Measurements from ENCODE around the gene CAPN15.

The CAPN15 gene

DNA sequence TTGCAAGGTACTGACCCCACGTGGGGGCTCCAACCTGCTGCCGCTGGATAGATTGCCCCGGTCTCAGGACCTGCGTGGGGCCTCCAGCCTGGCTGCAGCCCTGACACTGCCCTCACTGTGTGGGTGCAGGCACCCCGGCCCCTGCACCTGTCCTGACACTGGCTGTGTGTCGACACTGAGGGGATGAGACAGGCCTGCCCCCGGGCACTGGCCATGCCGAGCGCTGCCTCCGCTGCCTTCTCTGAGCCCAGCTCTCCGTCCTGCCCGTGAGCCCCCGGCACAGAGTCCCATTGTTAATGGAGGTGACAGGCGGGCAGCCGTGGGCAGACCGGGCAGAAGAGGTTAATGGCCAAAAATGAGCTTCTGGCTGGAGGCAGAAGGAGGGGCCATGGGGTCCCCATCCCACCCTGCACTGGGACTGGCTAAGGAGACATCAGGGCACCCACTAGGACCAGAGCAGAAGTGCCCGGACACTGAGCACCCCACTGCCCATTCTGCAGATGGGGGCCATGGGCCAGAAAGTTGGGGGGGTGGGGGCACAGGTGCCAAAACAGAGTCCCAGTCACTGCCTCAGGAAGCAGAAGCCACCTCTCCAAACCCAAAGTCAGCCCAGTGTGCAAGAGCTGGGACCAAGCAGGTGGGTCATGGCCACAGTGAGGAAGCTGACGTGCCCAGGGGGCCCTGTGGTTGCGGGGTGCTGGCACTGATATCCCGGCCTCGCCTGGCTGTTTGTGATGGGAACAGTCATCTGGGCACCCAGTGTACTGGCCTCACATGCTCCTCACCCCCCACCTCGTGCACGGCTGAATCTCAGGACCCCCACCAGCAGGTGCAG, 30.2 kb downstream of the CAPN15 start:
- Histone ChIP-seq H2AFZ (ENCODE audit: low read length) (no peak overlapping the region), H3F3A (ENCODE audit: low read depth) (no peaks in the 10 kb centered on the region), H3K79me2 (ENCODE audit: insufficient read depth, low read length) (no peaks in the 10 kb centered on the region), H3K4me3 (ENCODE audit: low read length, poor library complexity, severe bottlenecking) (no peak overlapping the region), H3K4me1 (ENCODE audit: insufficient read depth, low read length, poor library complexity, severe bottlenecking) (no peaks in the 10 kb centered on the region), H3K9ac (ENCODE audit: low read depth, low read length, poor library complexity, severe bottlenecking) (no peak overlapping the region), H4K20me1 (ENCODE audit: insufficient read depth, low read length, poor library complexity, severe bottlenecking) (no peaks in the 10 kb centered on the region), H3K4me2 (ENCODE audit: low read depth, low read length, poor library complexity, severe bottlenecking) (no peak overlapping the region), H3K36me3 (ENCODE audit: insufficient read depth, low read length) (no peaks in the 10 kb centered on the region), H3K9me3 (ENCODE audit: insufficient read depth, low read depth, low read length) (no peaks in the 10 kb centered on the region), H3K27me3 (ENCODE audit: insufficient read depth, low read length, poor library complexity, severe bottlenecking) (no peaks in the 10 kb centered on the region), H3K9me2 (replicated peaks; ENCODE audit: low read depth, low read length) (no peaks in the 10 kb centered on the region)
- TF ChIP-seq, protein P1, sequence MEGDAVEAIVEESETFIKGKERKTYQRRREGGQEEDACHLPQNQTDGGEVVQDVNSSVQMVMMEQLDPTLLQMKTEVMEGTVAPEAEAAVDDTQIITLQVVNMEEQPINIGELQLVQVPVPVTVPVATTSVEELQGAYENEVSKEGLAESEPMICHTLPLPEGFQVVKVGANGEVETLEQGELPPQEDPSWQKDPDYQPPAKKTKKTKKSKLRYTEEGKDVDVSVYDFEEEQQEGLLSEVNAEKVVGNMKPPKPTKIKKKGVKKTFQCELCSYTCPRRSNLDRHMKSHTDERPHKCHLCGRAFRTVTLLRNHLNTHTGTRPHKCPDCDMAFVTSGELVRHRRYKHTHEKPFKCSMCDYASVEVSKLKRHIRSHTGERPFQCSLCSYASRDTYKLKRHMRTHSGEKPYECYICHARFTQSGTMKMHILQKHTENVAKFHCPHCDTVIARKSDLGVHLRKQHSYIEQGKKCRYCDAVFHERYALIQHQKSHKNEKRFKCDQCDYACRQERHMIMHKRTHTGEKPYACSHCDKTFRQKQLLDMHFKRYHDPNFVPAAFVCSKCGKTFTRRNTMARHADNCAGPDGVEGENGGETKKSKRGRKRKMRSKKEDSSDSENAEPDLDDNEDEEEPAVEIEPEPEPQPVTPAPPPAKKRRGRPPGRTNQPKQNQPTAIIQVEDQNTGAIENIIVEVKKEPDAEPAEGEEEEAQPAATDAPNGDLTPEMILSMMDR (conservative IDR thresholded peaks at IDR 0.05; ENCODE audit: low read length): no peak
- no peak for TF ChIP-seq EZH2phosphoT487 (IDR thresholded peaks at IDR 0.05; ENCODE audit: borderline replicate concordance)

DNA sequence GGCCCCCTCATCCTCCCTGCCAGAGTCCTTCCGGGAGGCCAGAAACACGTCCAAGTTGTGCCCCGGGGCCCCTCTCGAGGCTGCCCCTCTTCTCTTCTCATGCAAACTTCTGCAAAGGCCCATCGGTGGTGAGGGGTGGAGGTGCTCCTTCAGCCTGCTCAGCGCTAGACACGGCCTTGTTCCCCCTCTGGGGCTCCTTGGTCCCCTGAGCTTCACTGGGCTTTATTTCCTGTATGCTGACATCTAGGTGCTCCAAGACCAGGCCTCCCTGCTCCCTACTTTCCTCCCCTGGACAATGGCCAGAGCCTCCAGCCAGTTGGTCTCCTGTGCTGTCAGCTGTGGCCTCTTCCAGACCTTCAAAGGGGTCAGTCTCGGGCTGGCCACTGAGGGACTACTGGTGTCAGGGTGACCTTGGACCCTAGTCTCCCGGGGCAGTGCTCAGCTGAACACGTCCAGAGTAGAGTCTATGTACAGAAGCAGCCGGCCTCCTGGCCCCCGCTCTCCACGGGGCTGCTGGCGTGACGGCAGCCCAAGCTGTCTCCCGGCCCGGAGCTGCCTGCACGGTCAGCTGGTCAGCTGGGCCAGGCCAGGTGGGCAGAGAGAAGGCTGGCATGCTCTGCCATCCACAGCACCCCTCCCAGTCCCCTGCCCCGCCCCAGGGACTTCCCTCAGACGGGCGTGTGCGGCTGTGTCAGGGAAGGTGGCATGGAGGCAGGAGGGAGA, 30.9 kb downstream of the CAPN15 start:
- Histone ChIP-seq H3K9ac (ENCODE audit: low read depth, low read length, poor library complexity, severe bottlenecking) (no peak overlapping the region), H3F3A (ENCODE audit: low read depth) (no peaks in the 10 kb centered on the region), H3K4me1 (ENCODE audit: insufficient read depth, low read length, poor library complexity, severe bottlenecking) (no peaks in the 10 kb centered on the region), H3K79me2 (ENCODE audit: insufficient read depth, low read length) (no peaks in the 10 kb centered on the region), H4K20me1 (ENCODE audit: insufficient read depth, low read length, poor library complexity, severe bottlenecking) (no peaks in the 10 kb centered on the region), H3K9me2 (replicated peaks; ENCODE audit: low read depth, low read length) (no peaks in the 10 kb centered on the region), H3K4me2 (ENCODE audit: low read depth, low read length, poor library complexity, severe bottlenecking) (no peak overlapping the region), H3K27me3 (ENCODE audit: insufficient read depth, low read length, poor library complexity, severe bottlenecking) (no peaks in the 10 kb centered on the region), H3K36me3 (ENCODE audit: insufficient read depth, low read length) (no peaks in the 10 kb centered on the region), H3K4me3 (ENCODE audit: low read length, poor library complexity, severe bottlenecking) (no peak overlapping the region), H3K9me3 (ENCODE audit: insufficient read depth, low read depth, low read length) (no peaks in the 10 kb centered on the region), H2AFZ (ENCODE audit: low read length) (no peak overlapping the region)
- no peak for TF ChIP-seq EZH2phosphoT487 (IDR thresholded peaks at IDR 0.05; ENCODE audit: borderline replicate concordance)
- TF ChIP-seq, protein P1 (conservative IDR thresholded peaks at IDR 0.05; ENCODE audit: low read length): no peak

GRCh38 chr16:559021-559380, 31.5 kb downstream of the CAPN15 start:
- no peaks in the 10 kb centered on the region for H3F3A ChIP-seq (ENCODE audit: low read depth)
- no peaks in the 10 kb centered on the region for H3K9me3 ChIP-seq (ENCODE audit: insufficient read depth, low read depth, low read length)
- no peak overlapping the region for H3K4me3 ChIP-seq (ENCODE audit: low read length, poor library complexity, severe bottlenecking)
- TF ChIP-seq, protein P1 (conservative IDR thresholded peaks at IDR 0.05; ENCODE audit: low read length): no peak
- H3K27me3 ChIP-seq (ENCODE audit: insufficient read depth, low read length, poor library complexity, severe bottlenecking): no peaks in the 10 kb centered on the region
- H3K9me2 ChIP-seq (replicated peaks; ENCODE audit: low read depth, low read length): no peaks in the 10 kb centered on the region
- H3K4me2 ChIP-seq (ENCODE audit: low read depth, low read length, poor library complexity, severe bottlenecking): no peak overlapping the region
- H3K36me3 ChIP-seq (ENCODE audit: insufficient read depth, low read length): no peaks in the 10 kb centered on the region
- no peaks in the 10 kb centered on the region for H3K4me1 ChIP-seq (ENCODE audit: insufficient read depth, low read length, poor library complexity, severe bottlenecking)
- H2AFZ ChIP-seq (ENCODE audit: low read length): no peak overlapping the region
- no peak overlapping the region for H3K9ac ChIP-seq (ENCODE audit: low read depth, low read length, poor library complexity, severe bottlenecking)
- no peaks in the 10 kb centered on the region for H3K79me2 ChIP-seq (ENCODE audit: insufficient read depth, low read length)
- no peaks in the 10 kb centered on the region for H4K20me1 ChIP-seq (ENCODE audit: insufficient read depth, low read length, poor library complexity, severe bottlenecking)

Data from Loucy (cell line).